GM21786 (cell line): ENCODE results near the gene CASTOR1.

Source experiments
- ATAC-seq: cut with Tn5 transposase; IDR thresholded peaks from one replicate; pipeline ENCODE4 v1.9.1; 2021; ENCODE audit not compliant: unreplicated experiment

The CASTOR1 gene

GRCh38 chr22:30286331-30286730 lies 3.0 kb downstream of the CASTOR1 start:
- ATAC-seq = no peak

DNA sequence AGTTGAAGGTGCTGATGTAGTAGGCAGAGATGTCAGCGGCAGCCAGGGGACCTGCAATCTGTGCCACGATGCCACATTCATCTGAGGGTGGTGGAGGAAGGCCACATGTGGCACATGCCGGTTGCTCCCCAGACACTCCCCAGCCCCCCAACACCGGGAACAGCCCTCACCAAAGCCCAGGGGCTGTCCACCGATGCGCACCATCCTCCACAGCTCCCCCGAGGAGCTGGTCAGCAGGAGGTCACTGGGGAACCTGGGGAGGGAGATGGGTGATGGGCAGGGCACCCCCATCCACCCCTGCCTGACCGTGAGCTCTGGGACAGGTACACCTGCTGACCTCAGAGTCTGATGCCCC lies 3.5 kb downstream of the CASTOR1 start:
- no peak for ATAC-seq

GRCh38 chr22:30285176-30285845 lies 4.0 kb downstream of the CASTOR1 start:
- no peak for ATAC-seq

DNA sequence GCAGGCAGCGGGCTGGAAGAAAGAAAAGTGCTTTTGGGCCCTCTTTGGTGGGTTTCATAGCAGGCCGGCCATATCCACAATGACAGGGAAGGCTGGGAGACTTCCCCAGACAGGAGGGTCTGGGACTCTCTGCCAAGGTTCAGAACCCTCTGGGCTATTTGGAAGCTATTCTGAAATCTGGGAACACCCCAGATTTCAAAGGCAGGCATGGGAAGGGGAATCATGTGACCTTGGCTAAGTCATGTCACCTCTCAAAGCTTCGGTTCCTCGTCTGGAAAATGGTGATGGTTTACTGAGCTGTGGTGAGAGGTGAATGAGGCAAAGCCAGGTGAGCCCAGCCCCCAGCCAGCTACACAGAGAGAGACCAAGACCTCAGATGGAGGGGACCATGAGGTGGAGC lies 4.6 kb downstream of the CASTOR1 start:
- no peak for ATAC-seq

GRCh38 chr22:30284172-30284571 lies 5.1 kb downstream of the CASTOR1 start:
- no peak for ATAC-seq

DNA sequence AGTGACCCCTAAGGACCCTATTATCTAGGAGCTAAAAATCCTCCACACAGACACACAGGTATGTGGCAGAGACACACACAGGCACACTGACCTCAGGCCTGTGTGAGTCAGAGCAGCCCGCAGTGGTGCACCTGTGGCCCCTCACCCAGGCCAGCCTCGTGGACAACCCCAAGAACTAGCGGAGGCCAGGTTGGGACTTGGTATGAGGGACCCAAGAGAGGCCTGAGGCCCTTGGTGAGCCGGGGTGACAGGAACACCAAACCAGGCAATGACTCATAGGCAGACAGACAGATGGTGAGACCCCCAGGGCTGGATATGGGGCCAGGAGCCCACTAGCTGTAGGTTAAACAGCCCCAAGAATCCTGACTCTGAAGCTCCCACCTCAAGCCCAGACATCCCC lies 6.0 kb downstream of the CASTOR1 start:
- no peak for ATAC-seq

GRCh38 chr22:30282616-30283046 lies 6.7 kb downstream of the CASTOR1 start:
- ATAC-seq = no peak

DNA sequence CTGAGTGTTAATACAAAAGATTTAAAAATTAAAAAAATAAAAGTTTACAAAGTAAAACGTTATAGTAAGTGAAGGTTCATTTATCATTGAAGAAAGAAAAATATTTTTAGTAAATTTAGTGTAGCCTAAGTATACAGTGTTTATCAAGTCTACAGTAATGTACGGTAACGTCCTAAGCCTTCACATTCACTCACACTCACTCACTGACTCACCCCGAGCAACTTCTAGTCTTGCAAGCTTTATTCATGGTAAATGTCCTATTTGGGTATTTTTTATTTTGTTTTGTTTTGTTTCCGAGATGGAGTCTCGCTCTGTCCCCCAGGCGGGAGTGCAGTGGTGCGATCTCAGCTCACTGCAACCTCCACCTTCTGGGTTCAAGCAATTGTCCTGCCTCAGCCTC lies 8.8 kb downstream of the CASTOR1 start:
- ATAC-seq = no peak

GRCh38 chr22:30279932-30280331 lies 9.4 kb downstream of the CASTOR1 start:
- ATAC-seq = no peak

GRCh38 chr22:30279046-30279788 lies 10.1 kb downstream of the CASTOR1 start:
- no peak for ATAC-seq

DNA sequence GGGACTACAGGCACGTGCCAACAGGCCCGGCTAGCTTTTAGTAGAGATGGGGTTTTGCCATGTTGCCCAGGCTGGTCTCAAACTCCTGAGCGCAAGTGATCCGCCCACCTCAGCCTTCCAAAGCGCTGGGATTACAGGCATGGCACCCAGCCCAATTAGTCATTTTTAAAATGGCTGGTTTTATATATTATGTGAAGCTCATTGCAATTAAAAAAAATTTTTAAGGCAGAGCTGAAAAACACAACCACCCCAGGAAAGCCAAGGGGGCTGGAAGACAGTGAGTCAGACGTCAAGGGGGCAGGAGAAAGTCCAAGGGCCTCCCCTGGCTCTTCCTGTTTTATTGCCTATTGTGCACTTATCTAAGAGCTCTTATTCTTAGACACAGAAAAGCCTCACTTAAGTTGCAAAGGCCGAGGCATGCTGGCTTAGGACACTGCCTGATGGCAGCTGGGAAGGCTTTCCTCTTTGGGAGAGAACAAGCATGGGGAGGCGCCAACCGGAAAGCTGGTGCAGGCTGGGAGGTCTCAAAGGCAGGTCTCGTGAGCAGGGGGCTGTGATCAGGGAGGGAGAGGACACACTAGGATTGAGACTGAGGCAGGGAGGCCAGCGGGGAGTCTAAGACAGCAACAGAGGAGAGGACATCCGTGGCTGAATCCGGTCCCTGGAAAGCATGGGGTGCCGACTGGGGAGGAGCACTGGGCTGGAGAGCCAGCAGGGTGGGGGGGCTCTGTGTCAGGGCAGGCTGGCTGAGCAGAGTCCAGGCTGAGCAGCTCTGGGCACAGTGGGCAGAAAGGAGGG lies 11.6 kb downstream of the CASTOR1 start:
- no peak for ATAC-seq

DNA sequence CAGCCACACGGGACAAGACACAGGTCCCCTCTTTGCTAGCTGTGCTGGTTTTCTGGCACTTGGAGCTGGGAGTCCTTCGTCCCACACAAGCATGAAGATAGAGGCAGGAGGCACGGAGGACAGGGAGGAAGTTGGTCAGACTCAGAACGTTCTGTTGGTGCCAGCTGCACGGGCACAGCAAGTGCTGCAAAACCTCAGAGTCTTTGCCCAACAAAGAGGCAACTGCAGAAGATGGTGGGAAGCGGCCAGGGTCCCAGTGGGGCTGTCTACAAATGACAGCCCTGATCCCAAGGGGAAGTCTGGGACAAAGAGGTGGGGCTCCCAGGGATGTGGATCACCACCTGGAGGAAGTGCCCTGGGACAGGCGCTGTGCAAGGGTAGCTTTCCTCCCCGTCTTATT lies 13.3 kb downstream of the CASTOR1 start:
- no peak for ATAC-seq

- no peak for ATAC-seq
Measured at GRCh38 chr22:30275625-30276024, 13.7 kb downstream of the CASTOR1 start.

- no peak for ATAC-seq
Measured at GRCh38 chr22:30274437-30274812, 14.9 kb downstream of the CASTOR1 start.

DNA sequence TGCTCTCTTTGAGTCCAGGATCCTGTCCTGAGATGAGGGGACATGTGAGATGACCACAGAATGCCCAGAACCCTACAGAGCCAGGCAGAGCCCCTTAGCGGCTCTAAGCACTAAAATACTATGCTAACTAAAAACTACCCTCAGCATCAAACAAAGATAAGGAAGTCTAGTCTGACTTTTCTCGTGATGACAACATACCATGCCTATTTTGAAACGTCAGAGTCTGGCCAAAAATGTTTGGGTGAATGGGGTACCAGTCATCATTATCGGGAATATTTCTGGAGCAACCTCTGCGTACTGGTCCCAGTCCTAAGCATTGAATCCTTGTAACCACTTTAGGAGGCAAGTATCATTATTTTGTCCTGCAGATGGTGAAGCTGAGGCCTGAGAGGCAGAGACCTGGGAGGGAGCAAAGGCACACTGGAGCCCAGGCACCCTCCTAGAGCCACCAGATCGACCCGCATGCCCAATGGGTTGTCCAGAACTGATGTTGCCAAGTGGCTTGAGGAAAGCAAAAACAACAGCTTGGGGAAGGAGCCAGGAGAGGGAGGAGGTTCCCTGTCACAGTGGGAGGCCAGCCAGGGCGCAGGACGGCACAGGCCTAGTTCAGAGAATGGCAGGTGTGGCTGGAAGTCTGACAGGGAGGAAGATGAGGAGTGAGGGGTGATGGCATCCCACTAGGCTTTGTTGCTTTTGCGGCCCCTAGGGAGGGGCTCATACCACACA lies 15.4 kb downstream of the CASTOR1 start:
- ATAC-seq = no peak

- no peak for ATAC-seq
Measured at GRCh38 chr22:30272781-30273601, 16.3 kb downstream of the CASTOR1 start.

- no peak for ATAC-seq
Measured at GRCh38 chr22:30270832-30271231, 18.5 kb downstream of the CASTOR1 start.

DNA sequence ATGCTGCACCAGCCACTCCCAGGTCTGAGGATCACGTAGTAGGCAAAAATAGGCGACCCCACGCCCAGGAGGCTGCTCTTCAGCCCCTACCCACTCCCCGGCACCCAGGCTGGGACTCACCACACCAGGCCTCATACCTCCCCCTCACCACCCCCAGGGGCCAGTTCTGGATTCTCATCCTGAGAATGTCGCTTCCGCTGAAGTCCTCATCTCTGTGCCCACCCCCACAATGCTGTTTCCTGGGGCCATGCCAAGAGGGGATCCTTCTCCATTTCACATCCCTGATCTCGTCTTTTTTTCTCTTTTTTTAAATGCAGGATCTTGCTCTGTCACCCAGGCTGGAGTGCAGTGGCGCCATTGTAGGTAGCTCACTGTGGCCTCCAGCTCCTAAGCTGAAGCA lies 21.0 kb downstream of the CASTOR1 start:
- ATAC-seq = no peak

DNA sequence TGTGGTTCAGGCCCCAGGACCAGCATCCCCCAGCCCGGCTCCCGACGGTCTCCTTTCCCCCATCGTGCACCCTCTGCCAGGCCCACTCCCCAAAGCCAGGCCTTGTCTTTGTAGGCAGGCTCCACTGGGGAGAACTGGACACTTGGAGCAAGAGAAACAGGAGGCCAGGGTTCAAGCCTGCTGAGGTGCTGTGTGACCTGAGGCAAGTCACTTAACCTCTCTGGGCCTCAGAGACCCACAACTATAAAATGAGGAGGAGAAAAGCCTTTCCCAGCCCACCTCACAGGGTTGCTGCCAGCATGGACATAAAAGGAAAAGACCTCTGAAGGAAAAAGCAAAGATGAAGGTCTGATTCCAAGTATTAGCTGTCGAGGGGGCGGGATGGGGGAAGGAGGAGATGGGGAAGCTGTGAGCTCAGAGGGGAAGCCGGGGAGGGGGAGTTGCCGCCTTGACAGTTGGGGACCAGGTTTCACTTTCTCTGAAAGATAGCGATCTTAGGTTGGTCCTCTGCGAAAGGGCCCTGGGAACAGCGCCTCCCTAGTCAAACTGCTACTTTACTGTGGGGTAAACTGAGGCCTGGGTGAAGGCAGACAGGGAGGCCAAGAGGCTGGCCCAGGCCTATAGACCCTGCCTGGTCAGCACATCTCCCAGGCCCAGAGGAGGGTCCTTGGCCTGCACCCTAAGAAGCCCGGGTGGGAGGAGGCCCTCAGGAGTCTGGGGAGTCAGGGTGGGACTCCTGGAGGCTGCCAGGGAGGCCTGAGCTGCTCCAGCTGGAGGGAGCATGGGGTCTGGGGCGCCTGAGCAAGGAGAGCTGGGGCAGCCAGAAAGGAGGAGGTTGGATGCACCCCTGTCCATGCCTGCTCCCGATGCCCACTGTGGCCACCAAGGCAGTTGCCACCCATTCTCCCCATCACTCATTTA lies 21.7 kb downstream of the CASTOR1 start:
- ATAC-seq = no peak
